T follicular helper cell (primary cell): ENCODE data around the gene SNTG2.

Source experiments
- DNase-seq: peaks from one replicate; pipeline ENCODE4 v3.0.0-alpha.2; 2020; ENCODE audit warnings: low read depth

The SNTG2 gene

DNA sequence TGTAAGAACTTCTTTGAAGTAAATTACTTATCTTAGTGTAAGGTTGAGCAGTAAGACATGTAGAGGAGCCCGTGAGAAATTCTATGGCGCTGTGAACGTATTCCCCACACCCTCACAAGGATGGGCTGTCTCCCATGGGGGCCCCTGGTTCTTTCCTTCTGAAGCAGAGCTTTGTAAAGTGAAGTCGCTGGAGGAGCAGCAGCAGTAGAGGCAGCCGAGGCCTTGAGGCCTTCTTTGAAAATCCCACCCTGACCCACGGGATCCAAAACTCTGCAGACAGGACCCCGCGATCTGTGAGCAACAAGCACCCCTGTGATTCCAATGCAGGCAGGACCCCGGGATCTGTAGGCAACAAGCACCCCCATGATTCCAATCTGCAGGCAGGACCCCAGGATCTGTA, 23.8 kb upstream of the SNTG2 start:
- DNase-seq: no peak

DNA sequence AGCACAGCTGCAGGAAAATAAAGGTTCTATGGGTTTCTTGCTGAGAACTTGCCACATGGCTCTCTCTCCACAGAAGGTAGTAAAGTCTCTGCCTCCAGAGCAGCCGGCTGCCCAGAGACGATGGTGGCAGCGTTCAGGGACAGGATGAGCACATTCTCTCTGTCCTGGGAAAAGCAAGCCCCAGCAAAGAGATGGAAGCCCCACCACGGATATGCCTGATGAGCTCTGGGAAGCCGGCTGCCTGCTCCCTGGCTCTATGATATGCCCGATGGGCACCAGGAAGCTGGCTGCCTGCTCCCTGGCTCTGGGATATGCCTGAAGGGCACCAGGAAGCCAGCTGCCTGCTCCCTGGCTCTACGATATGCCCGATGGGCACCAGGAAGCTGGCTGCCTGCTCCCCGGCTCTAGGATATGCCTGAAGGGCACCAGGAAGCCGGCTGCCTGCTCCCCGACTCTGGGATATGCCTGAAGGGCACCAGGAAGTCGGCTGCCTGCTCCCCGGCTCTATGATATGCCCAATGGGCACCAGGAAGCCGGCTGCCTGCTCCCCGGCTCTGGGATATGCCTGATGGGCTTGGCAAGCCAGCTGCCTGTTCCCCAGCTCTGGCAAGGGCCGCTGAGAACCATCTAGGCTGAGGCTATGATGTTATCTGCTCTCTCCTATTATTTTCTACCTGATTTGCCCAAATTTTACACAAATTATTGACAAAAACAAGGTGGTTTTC, 21.5 kb upstream of the SNTG2 start:
- DNase-seq: no peak

DNA sequence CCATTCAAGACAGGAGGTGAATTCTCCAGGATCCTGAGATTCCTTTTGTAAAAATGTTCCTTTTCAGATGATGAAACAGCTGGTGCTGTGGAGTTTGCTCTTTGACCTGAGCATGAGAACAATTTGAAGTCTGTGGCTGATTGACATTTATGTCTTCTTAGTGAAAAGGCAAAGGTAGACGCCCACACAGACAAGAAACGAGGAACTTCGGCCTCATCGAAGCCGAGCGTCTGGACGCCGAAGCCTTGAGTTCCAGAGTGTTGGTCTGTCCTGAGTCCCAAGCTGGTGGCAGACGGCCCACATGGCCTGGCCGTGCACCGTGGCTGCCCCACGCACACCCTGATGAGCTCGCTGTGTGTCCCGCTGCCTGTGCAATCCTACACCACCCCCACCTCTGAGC, 20.7 kb upstream of the SNTG2 start:
- no peak for DNase-seq

DNA sequence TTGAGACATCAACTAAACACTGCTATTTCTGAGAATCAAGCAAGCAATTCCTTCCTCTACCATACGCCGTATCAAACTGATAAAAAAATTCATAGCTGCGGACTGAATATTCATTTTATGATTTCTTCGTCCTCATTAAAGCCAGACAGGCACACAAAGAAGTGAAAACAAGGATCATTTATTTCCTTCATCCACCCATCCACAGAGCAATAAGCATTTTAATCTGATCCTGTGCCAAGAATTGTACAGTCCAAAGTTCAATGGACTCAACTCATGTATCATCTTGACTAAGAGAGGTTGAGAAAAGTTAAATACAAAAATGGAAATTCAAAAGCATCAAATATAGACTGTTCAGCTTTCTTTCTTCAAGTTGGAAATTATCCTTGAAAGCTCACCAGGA, 19.7 kb upstream of the SNTG2 start:
- no peak for DNase-seq

DNA sequence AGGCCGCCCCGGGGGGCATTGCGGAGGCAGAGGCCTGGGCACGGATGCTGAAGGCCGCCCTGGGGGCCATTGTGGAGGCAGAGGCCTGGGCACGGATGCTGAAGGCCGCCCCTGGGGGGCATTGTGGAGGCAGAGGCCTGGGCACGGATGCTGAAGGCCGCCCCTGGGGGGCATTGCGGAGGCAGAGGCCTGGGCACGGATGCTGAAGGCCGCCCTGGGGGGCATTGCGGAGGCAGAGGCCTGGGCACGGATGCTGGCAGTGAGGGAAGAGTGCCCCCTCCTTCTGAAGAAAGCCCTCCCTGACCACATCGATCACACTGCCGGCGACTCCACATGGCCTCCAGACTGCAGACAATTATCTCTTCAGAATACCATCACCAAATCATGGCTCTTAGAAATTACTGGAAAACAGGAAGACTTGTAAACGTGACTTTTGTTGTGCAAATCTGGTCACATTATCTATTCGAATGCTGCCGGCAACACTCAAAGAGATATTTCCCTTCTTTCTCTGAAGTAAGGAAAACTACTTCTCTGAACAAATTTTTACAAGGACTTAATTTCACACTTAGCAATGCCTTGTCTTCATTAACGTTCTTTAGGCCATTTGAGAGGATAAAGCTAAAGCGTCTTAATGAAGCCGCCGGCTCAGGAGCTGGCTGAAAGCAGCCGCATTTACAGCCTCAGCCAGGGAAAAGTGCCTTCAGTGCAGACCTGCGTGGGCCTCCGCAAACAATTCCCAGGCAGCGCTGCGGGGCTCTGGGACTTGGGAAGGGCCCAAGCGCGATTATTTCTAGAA, 18.1 kb upstream of the SNTG2 start:
- no peak for DNase-seq

DNA sequence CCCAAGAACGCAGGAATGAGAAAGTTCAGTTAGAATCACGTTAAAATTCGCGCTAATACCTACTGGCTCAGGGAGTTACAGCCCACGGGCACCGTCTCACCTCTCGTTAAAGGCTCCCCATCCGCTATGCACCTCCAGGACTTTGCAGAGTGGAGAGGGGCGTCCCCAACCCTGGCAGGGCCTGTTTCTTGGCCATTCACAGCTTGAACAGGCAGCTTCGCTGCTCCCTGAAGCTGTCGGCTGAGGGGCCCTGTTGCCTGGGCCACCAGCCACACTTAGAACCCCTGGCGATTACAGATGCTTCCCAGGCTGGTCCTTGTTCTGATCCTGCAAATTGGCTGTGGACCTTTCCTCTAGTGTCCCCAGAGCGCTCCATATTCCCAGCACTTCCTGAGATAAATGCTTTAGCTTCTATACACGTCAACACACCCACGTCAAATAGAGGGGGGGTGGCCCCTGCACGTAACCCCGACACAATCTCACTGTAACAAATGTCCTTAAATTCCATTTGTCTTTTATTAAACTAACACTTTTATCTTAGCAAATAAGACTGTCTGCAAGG, 16.8 kb upstream of the SNTG2 start:
- no peak for DNase-seq

DNA sequence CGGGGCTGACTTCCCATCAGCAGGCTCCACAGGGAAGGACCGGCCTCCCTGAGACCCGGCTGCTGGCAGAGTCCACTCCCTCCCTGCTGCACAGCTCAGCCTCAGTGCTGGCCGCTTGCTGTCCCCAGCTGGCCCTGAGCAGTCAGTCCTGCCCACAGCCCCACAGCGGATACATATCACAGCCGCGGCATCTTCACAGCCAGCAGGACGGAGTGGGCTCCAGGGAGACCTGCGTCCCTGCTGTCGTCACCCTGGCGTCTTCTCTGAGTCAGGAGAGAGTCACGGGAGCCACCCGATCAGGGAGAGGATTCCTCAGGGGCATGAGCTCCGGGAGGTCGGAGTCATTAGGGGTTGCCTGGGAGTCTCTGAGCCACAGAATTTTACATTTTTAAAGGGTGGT, 13.1 kb upstream of the SNTG2 start:
- no peak for DNase-seq

DNA sequence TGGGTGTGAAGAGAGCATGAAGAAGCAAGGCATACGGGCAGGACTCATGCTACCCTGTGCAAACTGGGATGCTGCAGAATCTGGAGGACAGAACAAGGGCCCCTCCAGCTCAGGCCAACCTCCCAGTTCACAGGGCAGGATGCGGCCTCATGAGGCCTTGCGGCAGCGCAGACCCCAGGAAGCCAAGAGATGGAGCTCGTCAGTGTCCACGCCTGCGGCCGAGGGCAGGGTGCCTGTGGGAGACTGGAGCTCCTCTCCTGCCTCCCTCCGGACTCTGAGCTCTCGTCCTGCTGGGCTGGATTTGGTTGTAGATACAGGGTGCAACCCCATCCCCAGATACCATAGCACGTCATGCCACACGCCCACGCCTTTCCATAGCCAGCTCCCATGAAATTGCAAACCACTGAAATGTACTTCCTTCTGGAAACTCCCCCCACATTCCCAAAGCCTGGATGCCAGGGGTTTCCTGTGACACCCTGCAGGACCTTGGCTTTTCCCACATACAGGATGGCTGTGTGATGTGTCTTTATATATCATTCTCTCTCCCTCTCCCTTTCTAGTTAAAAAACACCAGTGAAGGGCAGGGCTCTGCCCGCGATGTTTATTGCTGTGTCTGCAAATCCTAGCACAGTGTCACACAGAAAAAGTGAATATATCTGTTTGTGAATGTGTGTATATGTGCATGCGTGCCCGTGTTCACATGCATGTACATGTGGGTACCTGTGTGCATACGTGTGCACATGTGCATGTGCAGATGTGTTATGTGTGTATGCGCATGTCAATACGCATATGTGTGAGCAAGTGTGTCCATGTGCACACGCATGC, 12.3 kb upstream of the SNTG2 start:
- no peak for DNase-seq

DNA sequence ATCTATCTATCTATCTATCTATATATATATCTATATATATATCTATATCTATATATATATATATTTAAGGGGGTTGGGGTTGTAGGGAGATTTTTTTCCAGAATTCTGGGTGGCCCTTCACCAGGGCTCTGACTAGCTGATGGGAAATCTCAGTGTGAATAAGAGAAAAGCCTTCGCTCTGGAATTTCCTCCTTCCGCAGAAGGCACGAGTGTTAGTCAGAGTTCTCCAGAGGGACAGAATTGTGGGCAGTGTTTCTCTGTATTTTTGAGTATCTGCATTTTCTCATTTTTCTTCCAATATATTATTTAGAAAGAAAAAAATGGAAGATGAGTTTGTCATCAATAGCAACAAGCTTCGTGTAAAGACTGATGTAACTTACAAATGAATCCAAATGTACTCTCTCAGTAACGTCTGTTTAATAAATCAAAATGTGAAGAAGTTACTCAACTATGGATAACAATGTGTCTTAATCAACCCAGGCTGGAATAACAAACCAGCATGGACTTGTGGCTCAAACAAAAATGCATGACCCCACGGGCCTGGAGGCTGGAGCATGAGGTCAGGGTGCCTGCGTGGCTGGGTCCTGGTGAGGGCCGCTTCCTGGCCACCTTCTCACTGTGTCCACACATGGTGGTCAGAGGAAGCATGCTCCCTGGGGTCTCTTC, 10.6 kb upstream of the SNTG2 start:
- DNase-seq: no peak

DNA sequence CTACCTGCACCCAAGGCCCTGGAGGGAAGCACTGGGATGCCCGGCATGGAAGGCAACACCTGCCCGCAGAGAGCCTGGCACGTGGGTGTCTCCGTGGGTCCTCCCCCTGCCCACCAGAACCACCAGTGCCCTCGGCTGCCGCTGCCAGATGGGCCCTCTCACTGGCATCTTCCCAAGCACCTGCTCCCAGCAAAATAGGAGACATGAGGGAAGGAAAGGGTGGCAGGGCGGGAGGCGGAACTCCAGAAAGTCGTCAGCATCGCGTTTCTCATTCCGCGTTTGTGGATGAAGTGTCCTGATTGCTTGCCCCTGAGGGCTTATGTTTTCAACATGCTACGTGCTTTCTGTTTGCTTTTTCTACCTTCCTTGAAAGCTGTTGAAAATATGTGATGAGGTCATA, 8.8 kb upstream of the SNTG2 start:
- no peak for DNase-seq

DNA sequence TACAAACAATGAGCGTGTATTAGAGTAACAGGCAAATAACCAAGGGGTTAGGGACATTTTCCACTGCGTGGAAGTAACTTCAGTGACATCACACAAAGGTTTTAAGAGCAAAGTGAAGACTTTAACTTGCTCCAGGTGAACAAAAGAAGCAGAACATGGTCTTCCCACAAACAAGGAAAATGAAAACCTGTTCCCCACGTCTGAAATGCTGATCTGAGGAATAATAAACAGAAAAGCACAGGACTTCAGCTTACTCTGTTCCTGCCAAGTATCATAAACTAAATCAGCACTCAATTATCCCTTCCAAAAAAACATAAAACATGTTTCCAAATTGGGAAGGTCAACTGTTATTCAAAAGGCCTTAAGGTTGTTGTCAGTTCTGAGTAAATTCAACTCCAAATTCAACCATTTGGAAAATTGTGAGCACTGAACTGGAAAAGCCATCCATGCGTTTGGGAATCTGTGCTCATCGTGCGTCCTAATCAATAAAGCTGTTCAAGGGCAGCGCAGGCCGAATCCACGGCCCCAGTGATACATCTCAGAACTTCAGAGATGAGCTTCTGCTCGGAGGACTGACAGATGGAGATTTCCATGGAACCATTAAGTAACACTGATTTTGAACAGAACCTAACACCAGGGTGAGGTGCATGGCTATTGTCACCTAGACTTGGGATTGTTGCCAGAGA, 7.7 kb upstream of the SNTG2 start:
- DNase-seq: no peak

DNA sequence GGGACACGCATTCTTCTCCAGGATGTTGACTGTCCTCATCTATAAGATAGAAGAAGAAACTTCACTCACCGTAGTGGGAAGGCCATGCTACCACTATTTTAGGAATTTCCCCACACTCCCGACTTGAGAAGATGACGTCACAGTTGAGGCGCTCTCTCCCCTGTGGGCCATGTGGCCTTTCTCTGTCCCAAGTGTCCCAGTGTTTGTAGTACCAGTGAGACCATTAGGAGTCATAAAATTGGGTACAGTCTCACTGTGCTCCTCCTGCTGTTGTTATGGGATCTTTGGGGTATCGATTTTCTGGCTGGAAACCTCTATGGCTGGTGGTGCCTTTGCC, 7.2 kb upstream of the SNTG2 start:
- DNase-seq: no peak

DNA sequence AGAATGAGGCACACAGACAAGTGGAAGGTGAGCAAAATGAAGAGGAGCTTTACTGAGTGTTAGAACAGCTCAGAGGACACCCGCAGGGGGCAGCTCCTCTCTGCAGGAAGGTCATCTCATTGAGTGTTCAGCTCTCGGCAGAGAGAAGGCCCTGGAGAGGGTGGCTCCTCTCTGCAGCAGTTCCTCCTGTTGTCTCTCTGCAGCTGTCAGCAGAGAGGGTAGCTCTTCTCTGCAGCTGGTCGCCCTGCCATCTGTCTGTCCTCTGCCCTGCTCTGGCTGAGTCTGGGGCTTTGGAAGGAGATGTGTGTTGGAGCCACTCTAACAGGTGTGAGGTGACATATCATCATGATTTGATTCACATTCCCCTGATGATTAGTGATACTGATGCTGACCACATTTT, 6.8 kb upstream of the SNTG2 start:
- DNase-seq: no peak

DNA sequence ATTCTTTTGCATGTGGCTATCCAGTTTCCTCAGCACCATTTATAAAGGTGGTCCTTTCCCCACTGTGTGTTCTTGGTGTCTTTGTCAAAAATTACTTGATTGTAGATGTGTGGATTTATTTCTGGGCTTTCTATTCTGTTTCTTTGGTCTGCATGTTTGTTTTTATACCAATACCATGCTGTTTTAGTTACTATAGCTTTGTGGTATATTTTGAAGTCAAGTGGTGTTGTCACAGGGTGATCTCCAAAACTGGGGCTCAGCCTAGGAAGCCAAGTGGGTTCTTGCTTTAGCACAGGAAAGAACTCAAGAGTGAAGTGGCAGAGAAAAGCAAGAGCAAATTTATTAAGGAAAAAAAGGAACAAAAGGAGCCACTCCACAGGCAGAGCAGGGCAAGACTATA, 6.0 kb upstream of the SNTG2 start:
- DNase-seq: no peak

DNA sequence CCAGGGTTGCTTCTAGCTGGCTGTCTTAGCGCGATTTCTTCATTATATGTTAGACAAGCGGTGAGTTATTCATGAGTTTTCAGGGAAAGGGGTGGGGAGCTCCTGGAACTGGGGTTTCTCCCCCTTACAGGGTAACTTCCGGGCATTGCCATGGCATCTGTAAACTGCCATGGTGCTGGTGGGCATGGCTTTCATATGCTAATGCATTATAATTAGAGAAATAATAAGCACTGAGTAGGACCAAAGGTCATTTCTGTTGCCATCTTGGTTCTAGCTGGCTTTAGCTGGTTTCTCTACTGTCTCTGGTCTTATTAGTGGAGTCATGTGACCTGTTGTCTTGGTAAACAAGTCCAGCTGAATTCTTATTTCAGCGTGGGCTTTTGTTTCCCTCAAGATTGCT, 5.5 kb upstream of the SNTG2 start:
- no peak for DNase-seq

DNA sequence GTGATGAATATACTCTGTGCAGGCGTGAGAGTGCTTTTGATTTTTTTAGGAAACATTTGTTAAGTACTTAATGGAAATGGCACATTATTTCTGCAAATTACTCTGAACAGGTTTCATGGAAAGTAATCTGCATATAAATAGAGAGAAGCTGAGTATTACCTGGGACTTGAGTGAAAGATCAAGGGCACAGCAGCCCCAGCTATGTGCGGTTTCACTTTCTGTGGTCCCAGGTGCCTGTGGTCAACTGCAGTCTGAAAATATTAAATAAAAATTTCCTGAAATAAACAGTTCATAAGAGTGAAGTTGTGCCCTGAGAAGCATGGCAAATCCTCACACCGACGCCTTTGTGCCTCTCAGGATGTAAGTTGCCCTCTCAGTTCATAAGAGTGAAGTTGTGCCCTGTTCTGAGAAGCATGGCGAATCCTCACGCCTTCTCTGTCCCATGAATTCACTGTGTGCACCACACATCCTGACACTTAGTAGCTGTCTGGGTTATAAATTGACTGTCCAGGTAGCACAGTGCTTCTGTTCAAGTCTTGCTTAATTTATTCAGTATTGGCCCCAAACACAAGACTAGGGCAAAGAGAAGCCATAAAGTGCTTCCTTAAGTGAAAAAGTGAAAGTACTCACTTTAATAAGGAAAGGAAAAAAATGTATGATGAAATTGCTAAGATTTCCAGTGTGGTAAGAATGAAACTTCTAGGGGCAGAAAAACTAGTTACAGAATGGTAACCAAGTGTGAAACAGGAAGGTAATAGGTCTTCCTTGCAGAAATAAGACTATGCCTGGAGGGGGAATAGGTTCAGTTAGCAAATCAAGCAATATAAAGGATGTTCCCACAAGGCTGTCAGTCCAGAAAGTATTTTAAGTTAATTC, 4.3 kb upstream of the SNTG2 start:
- no peak for DNase-seq

DNA sequence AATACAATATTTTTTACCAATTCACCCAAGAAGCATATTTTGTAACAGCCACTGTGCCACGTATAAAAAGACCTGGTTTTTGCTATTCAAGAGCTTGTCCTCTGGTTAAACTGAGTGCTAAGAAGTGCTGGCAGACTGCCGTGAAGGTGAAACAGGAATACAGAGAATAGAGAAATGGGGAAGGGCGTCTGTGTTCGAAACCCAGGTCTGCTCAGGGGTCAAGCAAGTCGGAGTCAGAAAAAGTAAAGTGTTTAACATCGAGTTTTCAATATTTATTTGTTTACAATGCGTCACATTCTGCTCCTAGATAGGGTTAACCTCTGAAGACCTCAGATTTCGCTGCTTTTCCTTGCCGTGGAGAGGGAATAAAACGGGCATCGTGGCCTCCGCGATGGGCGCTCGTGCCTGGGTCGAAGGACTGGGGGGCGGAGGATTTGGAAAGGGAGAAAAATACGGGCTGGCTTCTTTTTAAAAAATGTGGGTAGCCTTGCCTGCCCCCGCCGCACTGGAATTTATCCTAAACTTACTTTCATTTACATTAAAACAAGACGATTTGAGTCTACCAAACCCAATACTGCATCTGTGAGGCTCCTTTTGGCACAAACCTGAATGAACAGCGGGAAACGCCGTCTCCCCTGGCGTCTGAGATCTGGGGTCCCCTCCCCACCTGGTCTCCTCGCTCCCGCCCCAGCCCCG, 1.1 kb upstream of the SNTG2 start:
- DNase-seq: no peak

DNA sequence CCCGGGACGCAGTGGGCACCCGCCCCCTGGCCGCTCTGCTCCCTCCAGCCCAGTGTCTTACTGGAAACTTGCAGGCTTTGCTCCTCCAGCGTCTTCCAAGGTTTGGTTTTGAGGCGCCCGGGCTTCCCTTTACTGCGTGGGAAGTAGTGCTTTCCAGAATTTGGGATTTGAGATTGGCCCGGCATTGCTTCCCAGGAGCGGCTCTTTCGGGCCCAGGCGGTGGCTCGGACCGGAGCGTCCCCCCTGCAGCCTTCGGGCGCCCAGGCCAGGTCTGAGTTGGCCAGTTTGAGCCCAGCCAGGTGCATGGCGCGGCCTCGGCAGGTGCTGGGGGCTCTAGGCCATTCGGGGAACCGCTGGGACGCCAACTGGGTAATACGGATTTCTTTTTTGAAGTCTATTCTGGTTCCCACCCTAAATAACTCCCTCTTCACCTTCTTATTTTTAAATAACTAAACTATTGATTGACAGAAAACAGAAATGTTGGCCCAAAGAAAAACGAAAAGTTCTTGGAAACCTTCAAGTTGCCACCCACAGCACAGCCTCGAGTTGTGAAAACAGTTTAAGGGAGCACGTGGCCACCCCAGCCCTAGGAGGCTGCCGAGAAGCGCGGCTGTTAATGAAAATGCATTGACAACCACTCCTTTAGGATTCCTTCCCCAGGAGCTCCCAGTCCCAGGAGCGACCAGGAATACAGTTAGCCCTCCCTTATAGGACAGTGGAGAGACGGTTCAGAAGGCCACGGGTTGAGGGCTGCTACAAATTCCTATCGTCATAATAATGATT, 766 bp downstream of the SNTG2 start:
- DNase-seq: no peak

DNA sequence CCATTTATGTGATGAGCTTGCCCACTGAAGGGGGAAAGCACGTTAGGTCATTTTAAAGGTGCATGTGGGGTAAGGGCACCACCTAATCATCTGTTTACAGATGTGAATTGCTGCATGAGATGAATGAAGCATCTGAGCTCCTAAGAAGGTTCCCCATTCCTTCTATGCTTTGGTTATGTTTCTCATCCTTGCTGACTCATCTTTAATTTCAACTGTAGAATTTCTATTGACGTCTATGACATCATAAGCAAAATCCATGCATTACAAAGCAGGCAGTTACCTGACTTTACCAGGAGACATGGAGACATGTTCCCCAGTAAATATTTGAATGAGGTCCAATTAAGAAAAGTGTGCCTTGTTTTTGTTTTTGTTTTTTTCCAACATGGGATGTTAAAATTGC, 2.8 kb downstream of the SNTG2 start:
- DNase-seq: no peak
